Measurements from ENCODE around the gene MAPK14. TPM values are rescaled to one million over a fixed set of nuclear protein-coding genes. Genes with fewer than 3 reads are reported as not detected.
"Not testable (repeated sequence)": the region's sequence is repeated elsewhere in the genome, so short reads cannot be mapped to it uniquely, and the experiment has no call there.

MAPK14 gene
- total RNA-seq, 4 donors from 2014 or later: 85.2 to 201 (median 124) TPM

- TF ChIP-seq POLR2A (IDR thresholded peaks at IDR 0.05) (peak in 1 of 2 donors; percentile 54), CTCF (IDR thresholded peaks at IDR 0.05) (no peak)
- no peaks in the 10 kb centered on the region for H3K9me3 ChIP-seq
- H3K4me3 ChIP-seq (replicated peaks in 1 of 3): peak overlapping the region in 2 of 3 donors; percentile 95 to 99
- H3K4me1 ChIP-seq: peaks cover 41 to 47% of the 10 kb centered on the region in 2 donors
- DNase-seq: peak; percentile 96 to 97
- no peaks in the 10 kb centered on the region for H3K36me3 ChIP-seq
- intact Hi-C loops (cut with DNase I): loop anchor here (5.0 to 10.0 kb wide), 2 partner anchors 168 to 336 kb away; partner anchors contain the start of gene BRPF3
- WGBS, 2 donors: 0% methylated on average over 13 of the region's 13 CpGs
- H3K27me3 ChIP-seq: no peaks in the 10 kb centered on the region
- peak overlapping the region; percentile 80 to 96 (median 96) for H3K27ac ChIP-seq
These were observed 1.3 kb downstream of the MAPK14 start for GRCh38 chr6:36028877-36029324.

- WGBS, 2 donors: 1 to 2% methylated on average over 6 of the region's 6 CpGs
- peak overlapping the region; percentile 29 to 96 (median 96) for H3K27ac ChIP-seq
- H3K36me3 ChIP-seq: no peaks in the 10 kb centered on the region
- no peak for DNase-seq
- H3K4me1 ChIP-seq: peaks cover 46 to 49% of the 10 kb centered on the region in 2 donors
- no peaks in the 10 kb centered on the region for H3K27me3 ChIP-seq
- TF ChIP-seq CTCF (IDR thresholded peaks at IDR 0.05) (no peak), POLR2A (IDR thresholded peaks at IDR 0.05) (no peak)
- H3K9me3 ChIP-seq: no peaks in the 10 kb centered on the region
- intact Hi-C loops (cut with DNase I): loop anchor here (5.0 to 10.0 kb wide), 2 partner anchors 168 to 335 kb away; partner anchors contain the start of gene BRPF3
- H3K4me3 ChIP-seq (replicated peaks in 1 of 3): peak overlapping the region in 2 of 3 donors; percentile 6 to 99
These were observed 1.9 kb downstream of the MAPK14 start for GRCh38 chr6:36029464-36029863.

DNA sequence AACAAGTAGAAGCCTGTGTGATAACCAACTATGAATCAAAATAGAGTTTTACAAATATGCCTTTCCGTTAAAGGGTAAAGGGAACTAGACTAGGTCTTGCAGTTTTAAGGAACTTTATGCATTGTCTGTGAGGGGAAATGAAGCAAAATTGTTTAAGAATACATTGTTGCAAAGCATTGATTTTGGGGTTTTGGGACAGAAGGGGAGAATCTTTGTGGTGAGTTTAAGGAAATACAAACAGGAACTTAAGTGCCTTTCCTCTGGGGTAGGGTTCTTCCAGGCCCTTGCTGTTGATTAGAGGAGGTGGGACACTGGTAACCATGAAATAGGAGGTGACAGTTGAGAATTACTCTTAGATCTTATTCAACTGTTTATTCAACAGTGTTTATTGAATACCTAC lies 4.7 kb downstream of the MAPK14 start:
- no peaks in the 10 kb centered on the region for H3K27me3 ChIP-seq
- intact Hi-C loops (cut with DNase I): no loop called here
- TF ChIP-seq CTCF (IDR thresholded peaks at IDR 0.05) (no peak), POLR2A (IDR thresholded peaks at IDR 0.05) (no peak)
- H3K27ac ChIP-seq: no peak overlapping the region
- 72 to 81% methylated on average over 1 of the region's 1 CpG for WGBS, 2 donors
- no peak overlapping the region for H3K4me3 ChIP-seq (replicated peaks in 1 of 3)
- no peaks in the 10 kb centered on the region for H3K9me3 ChIP-seq
- DNase-seq: no peak
- no peaks in the 10 kb centered on the region for H3K36me3 ChIP-seq
- peaks cover 55 to 62% of the 10 kb centered on the region in 2 donors for H3K4me1 ChIP-seq

DNA sequence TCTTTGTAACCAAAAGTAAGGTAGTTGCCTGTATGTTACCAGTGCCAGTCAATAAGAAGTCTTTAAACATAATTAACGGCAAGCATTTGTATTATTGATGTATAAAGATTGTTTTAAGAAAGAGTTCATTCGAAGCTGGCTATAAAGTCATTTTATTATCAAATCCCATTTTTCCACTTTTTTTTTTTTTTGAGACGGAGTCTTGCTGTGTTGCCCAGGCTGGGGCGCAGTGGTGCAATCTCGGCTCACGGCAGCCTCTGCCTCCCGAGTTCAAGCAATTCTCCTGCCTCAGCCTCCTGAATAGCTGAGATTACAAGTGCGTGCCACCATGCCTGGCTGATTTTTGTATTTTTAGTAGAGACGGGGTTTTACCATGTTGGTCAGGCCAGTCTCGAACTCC lies 5.5 kb downstream of the MAPK14 start:
- peaks cover 61 to 68% of the 10 kb centered on the region in 2 donors for H3K4me1 ChIP-seq
- H3K4me3 ChIP-seq (replicated peaks in 1 of 3); intact Hi-C loops (cut with DNase I); H3K36me3 ChIP-seq; H3K27me3 ChIP-seq; DNase-seq; H3K9me3 ChIP-seq: not testable (repeated sequence)
- WGBS, 2 donors: 87 to 92% methylated on average over 10 of the region's 10 CpGs
- H3K27ac ChIP-seq: peak overlapping the region in 1 of 3 donors; percentile 30

- no peaks in the 10 kb centered on the region for H3K36me3 ChIP-seq
- 62 to 72% methylated on average over 3 of the region's 3 CpGs for WGBS, 2 donors
- no peaks in the 10 kb centered on the region for H3K27me3 ChIP-seq
- TF ChIP-seq CTCF (IDR thresholded peaks at IDR 0.05) (no peak), POLR2A (IDR thresholded peaks at IDR 0.05) (no peak)
- intact Hi-C loops (cut with DNase I): no loop called here
- H3K27ac ChIP-seq: peak overlapping the region in 2 of 3 donors; percentile 2 to 30
- no peak overlapping the region for H3K4me3 ChIP-seq (replicated peaks in 1 of 3)
- no peaks in the 10 kb centered on the region for H3K9me3 ChIP-seq
- peaks cover 69 to 75% of the 10 kb centered on the region in 2 donors for H3K4me1 ChIP-seq
- peak in 1 of 2 donors; percentile 18 for DNase-seq
These were observed 6.3 kb downstream of the MAPK14 start for GRCh38 chr6:36033935-36034334.
